Measurements from ENCODE around the gene BAZ1A. TPM values are rescaled to one million over a fixed set of nuclear protein-coding genes. Genes with fewer than 3 reads are reported as not detected.

BAZ1A gene
- total and polyA plus RNA-seq, 2 of the 8 experiments (the other 6 are each of a cell fraction or from before 2014, with no cell fraction given): 8.0 to 23.1 TPM

Small RNA genes lying within 50 kb of the gene (small RNA-seq; reads per million reads assigned to genes)
- not detected for gene AL121603.1 (ENCODE audit: insufficient read depth)
- gene RNU7-41P (ENCODE audit: insufficient read depth): not detected

Other genes with a start within 250 kb of the BAZ1A start
- 54.8 and 71.1 TPM in 2 replicates for gene SNX6, start 245.2 kb downstream of the BAZ1A start, total RNA-seq (2021; fragmentation: NEBNext Ultra II Directional; extraction: Animal tissue kit (Norgen Biotek cat#: 25700))
- 28.0 and 53.4 TPM in 2 replicates for gene SNX6, start 245.2 kb downstream of the BAZ1A start, polyA plus RNA-seq (2011; rRNA removed)
- gene CFL2, start 160.8 kb downstream of the BAZ1A start, total RNA-seq (2021; fragmentation: NEBNext Ultra II Directional; extraction: Animal tissue kit (Norgen Biotek cat#: 25700)): 18.1 and 20.5 TPM in 2 replicates
- gene CFL2, start 160.8 kb downstream of the BAZ1A start, polyA plus RNA-seq (2011; rRNA removed): 5.2 and 9.7 TPM in 2 replicates
- 60.0 and 61.2 TPM in 2 replicates for gene SRP54, start 107.6 kb upstream of the BAZ1A start, total RNA-seq (2021; fragmentation: NEBNext Ultra II Directional; extraction: Animal tissue kit (Norgen Biotek cat#: 25700))
- gene SRP54, start 107.6 kb upstream of the BAZ1A start, polyA plus RNA-seq (2011; rRNA removed): 19.7 and 25.7 TPM in 2 replicates
- gene FAM177A1, start 170.9 kb upstream of the BAZ1A start, total RNA-seq (2021; fragmentation: NEBNext Ultra II Directional; extraction: Animal tissue kit (Norgen Biotek cat#: 25700)): 32.0 and 34.0 TPM in 2 replicates
- 11.2 and 11.3 TPM in 2 replicates for gene FAM177A1, start 170.9 kb upstream of the BAZ1A start, polyA plus RNA-seq (2011; rRNA removed)
- 24.6 and 26.7 TPM in 2 replicates for gene PPP2R3C, start 246.6 kb upstream of the BAZ1A start, total RNA-seq (2021; fragmentation: NEBNext Ultra II Directional; extraction: Animal tissue kit (Norgen Biotek cat#: 25700))
- gene PPP2R3C, start 246.6 kb upstream of the BAZ1A start, polyA plus RNA-seq (2011; rRNA removed): 4.2 and 7.1 TPM in 2 replicates
- 43.9 and 44.8 TPM in 2 replicates for gene PRORP, start 247.2 kb upstream of the BAZ1A start, total RNA-seq (2021; fragmentation: NEBNext Ultra II Directional; extraction: Animal tissue kit (Norgen Biotek cat#: 25700))
- 20.5 and 30.0 TPM in 2 replicates for gene PRORP, start 247.2 kb upstream of the BAZ1A start, polyA plus RNA-seq (2011; rRNA removed)